ENCODE measurements around the gene ADAMTS14. TPM values are rescaled to one million over a fixed set of nuclear protein-coding genes. Genes with fewer than 3 reads are reported as not detected.

ADAMTS14 gene
- total RNA-seq, 1 donor from 2014 or later: not detected

DNA sequence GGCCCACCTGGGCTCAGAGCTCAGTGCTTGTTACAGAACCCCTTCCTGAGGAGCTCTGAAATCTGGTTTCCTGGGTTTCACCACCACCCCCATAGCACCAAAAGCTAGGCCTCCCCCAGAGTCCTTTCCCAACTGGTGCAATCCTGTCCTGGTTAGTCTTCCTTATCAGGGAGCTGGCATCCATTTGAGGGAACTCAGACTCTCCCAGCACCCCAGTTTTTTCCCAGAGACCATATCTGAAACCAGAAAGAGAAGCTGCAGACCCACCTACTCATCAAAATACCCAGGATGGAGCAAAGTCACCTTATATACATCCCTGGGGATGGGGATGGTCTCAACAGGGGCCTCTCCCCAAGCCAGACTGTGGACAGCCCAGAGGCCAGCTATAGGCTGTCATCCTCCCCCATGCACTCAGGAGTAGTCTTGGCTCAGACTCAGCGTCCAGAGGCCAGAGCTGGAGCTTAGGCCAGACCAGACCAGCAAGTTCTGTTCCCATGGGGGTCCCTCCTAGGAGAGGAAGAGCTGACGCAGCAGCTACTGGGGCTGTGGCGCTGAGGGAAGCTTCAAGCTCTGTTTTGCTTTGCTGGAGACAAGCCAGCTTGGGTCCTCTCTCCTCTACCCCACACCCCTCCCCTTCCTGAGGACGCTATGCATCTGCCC, 109.9 kb downstream of the ADAMTS14 start:
- intact Hi-C loops (cut with micrococcal nuclease): loop anchor here (5.0 kb wide), 1 partner anchor 1335 kb away; no protein-coding TSS in a partner anchor

DNA sequence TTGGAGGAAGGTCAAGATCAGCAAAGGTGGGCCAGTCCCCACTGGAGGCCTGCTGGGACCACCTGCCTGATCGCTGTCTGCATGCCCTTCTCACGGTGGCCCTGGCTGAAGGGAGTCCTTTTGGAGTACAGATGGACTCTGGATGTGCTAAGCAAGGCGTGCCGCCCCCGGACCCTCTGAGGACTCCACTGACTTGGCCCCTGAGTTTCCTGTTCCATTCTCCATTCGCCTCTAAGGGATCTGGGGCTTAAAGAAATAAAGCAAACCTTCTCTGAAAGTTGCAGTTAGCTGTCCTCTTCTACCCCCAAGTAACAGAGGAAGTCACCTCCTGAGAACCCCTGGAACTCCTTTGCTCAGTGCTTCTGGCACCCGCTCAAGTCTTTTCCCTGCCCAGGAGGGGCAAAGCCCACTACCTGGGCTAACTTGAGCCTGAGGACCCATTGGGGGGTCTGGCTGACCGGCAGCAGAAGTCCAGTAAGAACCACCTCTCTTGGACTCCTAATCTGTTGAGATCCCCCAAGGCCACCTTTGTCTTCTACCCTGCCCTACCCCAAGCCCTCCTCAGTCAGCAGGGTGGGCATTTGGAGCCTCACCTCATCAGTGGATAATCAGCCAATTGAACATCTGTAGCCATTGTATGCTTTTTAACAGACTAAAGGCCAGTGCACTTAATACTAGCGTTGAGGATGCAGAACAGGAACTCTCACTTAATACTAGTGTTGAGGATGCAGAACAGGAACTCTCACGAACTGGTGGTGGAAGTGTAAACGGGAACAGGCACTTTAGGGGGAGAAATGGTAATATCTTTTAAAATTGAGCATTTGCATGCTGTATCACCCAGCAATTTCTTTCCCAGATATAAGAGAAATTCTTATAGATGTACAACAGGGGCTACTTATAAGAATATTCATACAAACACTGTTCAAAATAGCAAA, 110.7 kb downstream of the ADAMTS14 start:
- intact Hi-C loops (cut with micrococcal nuclease): loop anchor here (5.0 kb wide), 1 partner anchor 1336 kb away; no protein-coding TSS in a partner anchor

DNA sequence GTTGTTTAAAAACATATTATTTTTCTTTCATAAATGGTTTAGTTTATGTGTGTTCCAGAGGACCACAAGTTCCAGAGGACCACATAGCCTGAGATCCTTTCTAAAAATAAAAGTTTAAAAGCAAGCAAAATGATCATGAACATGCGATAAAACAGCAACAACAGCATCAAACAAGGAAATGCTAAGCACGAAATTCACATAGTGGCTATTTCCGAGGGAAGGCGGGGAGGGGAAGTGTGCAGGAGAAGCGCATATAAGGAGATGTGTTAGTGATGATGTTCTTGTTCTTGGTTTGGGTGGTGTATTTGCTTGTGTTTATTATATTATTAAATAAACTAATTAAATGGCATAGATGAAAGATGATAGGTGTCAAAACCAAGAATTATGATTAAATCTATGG, 111.7 kb downstream of the ADAMTS14 start:
- intact Hi-C loops (cut with micrococcal nuclease): loop anchor here (5.0 kb wide), 1 partner anchor 1337 kb away; no protein-coding TSS in a partner anchor

DNA sequence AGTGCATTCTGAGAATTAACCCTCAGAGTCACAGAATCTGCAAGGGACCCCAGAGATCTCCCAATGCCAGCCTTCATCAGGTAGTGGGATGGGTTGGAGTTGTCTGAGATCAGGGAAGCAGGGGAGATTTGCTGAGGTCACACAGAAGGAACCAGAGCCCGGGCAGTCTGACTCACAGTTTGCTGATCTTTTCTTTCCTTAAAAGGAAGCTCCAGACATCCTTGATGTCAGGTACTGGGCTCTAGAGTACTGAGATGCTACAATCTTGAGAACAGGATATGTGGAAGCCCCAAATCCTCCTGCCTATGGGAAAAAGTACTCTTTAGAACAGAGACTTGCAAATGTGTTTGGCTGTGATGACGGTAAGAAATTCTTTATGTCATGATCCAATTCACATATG, 112.2 kb downstream of the ADAMTS14 start:
- intact Hi-C loops (cut with micrococcal nuclease): loop anchor here (5.0 kb wide), 1 partner anchor 1337 kb away; no protein-coding TSS in a partner anchor

- intact Hi-C loops (cut with micrococcal nuclease): no loop called here
Measured at GRCh38 chr10:70785190-70785589, 112.9 kb downstream of the ADAMTS14 start, which contains the start of gene TBATA. TBATA (minus strand) TSS chr10:70785377; CDS start chr10:70783379, 1,998 bp downstream.

DNA sequence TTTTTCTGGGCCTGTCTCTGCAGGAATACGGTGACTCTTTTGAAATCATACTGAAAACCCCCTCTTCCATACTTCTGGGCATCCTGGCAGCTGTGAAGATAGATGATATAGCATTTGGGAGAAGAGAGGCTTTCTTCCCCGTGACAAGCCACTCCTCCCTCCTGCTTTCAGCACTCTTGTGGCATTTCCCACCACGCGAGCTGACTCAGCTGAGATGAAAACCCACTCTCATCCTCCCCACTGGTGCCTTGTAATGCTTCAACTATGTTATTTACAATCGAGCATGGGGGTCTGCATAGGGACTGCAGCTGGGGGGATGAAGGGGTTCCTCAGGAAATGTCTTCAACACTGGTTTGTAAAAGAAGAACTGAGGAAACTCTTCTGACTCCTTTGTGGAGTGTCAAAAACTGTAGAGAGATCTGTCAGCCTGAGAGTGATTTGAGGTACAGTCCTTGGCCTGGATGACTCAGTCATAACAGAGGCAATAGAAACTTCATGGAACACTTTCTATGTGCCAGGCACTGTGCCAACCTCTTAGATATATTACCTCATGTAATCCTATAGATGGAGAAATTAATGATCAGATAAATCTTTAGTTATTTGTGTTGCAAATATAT, 114.6 kb downstream of the ADAMTS14 start:
- intact Hi-C loops (cut with micrococcal nuclease): no loop called here

DNA sequence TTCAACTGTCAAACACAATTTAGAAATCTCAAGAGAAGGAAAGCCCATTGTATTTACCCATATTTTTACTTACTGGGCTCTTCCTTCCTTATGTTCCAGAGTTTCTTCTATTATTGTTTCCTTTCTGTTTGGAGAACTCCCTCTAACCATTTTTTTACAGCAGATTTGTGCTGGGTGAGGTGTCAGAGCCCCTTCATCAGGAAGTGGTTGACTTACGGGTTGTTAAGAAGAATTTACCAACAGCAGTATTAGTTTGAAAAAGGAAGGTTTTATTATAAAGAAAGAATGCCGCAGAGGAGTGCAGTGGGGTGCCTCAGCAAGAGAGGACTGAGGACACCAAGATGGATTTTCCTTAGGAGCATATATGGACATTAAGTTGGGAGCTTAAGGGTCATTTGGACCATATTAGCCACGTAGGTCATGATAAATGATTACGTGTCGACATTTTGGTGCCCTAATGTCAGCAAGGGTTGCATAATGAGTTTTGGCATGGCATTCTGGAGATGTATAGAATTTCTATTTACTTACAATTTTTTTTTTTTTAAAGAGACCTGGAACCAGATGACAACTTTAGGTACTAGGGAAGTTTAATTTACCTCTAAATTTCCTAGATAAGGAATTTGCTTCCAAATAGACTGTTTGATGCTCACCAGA, 119.2 kb downstream of the ADAMTS14 start:
- intact Hi-C loops (cut with micrococcal nuclease): no loop called here

DNA sequence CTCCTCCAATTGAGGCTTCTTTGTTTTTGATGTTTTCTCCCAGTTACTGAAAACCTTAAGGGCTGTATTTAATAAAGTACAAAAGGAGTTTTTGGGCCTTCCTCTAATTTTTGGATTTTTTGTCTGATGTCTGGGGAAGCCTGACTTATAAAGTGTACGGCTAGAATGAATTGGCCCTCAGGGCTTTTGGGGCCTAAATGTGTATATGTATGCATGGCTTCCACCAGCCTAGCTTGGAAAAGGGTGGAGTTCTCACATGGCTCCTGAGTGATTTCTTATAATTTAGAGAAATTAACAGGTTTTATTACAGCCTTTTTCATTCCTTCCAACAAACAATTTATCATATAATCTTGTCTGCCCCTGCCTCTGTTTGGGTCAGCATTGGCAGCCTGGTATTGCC, 123.3 kb downstream of the ADAMTS14 start:
- intact Hi-C loops (cut with micrococcal nuclease): no loop called here

DNA sequence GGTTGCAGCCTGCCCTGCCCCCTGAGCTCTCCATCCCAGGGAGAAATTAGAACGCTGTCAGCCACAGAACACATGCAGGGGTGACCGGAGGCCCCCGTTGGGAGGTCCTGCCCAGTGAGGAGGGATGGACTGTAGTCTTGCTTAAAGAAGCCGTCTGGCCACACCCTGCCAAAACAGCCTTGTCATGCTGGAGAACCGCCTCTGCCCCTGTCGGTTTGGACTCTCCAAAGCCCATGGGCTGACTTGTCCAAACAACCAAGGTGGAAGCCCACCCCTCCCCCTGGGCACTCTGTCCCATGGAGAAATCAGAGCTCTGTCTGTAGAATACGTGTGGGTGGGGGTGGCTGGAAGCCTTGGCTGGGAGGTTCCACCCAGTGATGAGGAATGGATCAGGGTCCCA, 125.5 kb downstream of the ADAMTS14 start:
- intact Hi-C loops (cut with micrococcal nuclease): no loop called here

DNA sequence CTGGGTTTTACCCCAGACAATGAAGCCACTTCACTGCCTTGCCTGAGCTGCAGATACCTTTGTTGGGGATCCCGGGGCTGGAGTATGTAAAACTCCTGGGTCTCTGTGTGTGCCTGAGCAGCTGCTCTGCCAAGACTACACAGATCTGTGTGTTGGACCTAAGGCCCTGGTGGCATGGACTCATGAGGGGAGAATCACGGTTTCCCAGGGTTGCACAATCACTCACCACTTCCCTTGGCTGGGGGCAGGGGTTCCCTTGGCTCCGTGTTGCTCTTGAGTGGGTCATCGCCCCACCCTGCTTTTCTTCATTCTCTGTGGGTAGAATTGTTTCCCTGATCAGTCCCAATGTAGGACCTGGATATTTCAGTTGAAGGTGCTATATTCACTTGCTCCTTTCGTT, 126.8 kb downstream of the ADAMTS14 start:
- intact Hi-C loops (cut with micrococcal nuclease): no loop called here

GRCh38 chr10:70801854-70802253, 129.5 kb downstream of the ADAMTS14 start:
- intact Hi-C loops (cut with micrococcal nuclease): no loop called here

GRCh38 chr10:70803775-70804420, 131.6 kb downstream of the ADAMTS14 start:
- intact Hi-C loops (cut with micrococcal nuclease): no loop called here

GRCh38 chr10:70804421-70804808, 132.1 kb downstream of the ADAMTS14 start:
- intact Hi-C loops (cut with micrococcal nuclease): no loop called here

DNA sequence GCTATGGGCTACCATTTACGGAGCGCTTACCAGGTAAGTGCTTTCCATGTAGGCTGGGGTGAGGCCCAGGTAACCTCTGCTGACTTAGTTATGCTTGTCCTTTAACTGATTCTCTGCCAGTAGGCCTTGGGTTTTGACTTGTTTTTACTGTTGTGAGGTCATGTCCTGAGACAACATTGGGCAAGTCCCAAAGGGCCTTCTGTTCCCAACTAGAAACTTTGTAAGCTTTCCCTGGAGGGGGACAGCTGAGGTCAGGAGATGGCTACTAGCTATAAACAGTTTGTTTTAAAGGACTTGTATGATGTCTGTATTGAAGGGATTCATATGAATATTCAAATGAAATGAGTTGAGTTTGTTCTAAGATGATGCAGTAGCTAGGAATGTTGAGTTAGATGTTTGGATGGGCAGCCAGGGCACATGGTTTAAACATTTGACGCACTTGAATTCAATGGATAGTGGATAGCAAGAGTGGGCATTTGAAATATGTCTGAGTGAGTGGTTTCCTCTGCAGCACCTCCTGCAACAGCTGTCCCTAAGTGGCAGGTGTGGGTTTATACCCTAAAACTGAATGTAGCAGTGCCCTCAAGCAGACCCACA, 133.4 kb downstream of the ADAMTS14 start:
- intact Hi-C loops (cut with micrococcal nuclease): no loop called here

DNA sequence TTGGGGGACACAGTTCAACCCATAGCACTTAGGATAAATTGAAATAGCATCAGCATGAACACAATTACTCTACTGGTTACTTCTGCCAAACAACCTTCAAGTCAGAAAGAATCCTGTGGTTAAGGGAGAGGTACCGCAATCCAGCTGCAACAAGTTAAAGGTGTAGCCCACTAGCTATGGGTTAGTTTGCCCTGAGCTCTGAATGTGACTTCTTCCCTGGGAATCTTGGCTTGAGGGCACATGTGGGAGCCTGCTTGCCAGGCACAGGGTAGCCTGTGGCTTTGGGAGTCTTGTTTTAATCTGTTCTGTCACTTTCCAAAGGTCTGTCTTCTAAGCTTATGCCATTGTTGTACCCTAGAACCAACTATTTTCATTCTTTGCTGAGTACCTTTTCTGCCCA, 134.5 kb downstream of the ADAMTS14 start:
- intact Hi-C loops (cut with micrococcal nuclease): no loop called here

- intact Hi-C loops (cut with micrococcal nuclease): no loop called here
Measured at GRCh38 chr10:70807556-70807955, 135.2 kb downstream of the ADAMTS14 start.

DNA sequence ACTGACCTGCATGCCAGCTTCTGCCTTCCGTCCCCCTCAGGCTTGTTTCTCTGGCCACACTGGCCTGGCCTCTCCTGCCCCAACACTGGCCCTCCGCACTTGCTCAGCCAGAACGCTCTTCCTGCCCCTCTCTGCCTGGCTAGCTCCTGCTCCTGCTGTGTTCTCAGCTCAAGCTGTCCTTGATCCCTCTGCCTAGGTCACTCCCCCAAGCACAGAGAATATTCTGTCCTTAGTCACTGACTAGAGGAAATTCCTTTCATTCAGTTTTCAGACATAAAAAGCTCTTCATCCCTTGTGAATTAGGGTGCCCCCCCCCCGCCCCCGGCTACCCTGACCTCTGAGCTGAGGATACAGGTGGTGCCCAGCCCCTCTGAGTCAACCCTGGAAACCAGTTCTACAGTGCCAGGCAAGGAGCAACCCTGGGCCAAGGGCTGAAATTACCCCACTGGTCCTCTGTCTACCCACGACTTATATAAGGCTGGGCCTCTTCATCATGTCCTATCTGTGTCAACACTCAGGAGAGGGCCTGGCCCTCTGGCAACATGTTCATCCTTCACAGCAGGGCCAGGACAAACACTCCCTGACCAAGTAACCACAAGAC, 136.8 kb downstream of the ADAMTS14 start:
- intact Hi-C loops (cut with micrococcal nuclease): no loop called here

- intact Hi-C loops (cut with micrococcal nuclease): no loop called here
Measured at GRCh38 chr10:70809726-70810125, 137.4 kb downstream of the ADAMTS14 start.

GRCh38 chr10:70810967-70811366, 138.7 kb downstream of the ADAMTS14 start:
- intact Hi-C loops (cut with micrococcal nuclease): no loop called here

DNA sequence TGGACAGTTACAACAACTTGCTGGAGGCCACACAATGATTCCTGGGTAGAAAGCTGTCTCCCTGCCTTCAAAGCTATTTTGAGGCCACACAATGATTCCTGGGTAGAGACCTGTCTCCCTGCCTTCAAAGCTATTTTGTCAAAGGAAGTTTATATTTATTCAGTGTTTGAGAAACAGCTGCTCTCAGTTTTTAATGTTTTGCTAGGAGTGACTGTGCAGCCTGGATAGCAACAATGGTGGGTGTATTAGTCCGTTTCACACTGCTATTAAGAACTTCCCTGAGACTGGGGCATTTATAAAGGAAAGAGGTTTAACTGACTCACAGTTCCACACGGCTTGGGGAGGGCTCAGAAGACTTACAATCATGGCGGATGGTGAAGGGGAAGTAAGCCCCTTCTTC, 139.6 kb downstream of the ADAMTS14 start:
- intact Hi-C loops (cut with micrococcal nuclease): no loop called here

All from T-helper 2 cell treated with Interferon-gamma antibody and Interleukin-4, amounts not matched to agents 100 ng/mL and 5 ng/mL, for 36 hours (primary cell).